Skeletal muscle tissue (tissue), 4 donors: Measurements from ENCODE around the gene TMEM244. TPM values are rescaled to one million over a fixed set of nuclear protein-coding genes. Genes with fewer than 3 reads are reported as not detected.

Experiments used
- H3K27ac ChIP-seq: one replicate; pipeline ENCODE4 v1.7.0; 2013; ENCODE audit warnings: mild to moderate bottlenecking, low read depth, low read length, inconsistent platforms
- H3K27me3 ChIP-seq, 3 donors: one replicate each; pipeline ENCODE4 v1.7.0; 2013; ENCODE audit warnings: low read length in 3 of 3; ENCODE audit not compliant: control insufficient read depth in 3 of 3, insufficient read depth in 3 of 3
- H3K36me3 ChIP-seq, 3 donors: one replicate each; pipeline ENCODE4 v1.7.0; 2013; ENCODE audit warnings: low read length in 3 of 3; ENCODE audit not compliant: control insufficient read depth in 3 of 3, insufficient read depth in 3 of 3
- H3K4me1 ChIP-seq, 3 donors: one replicate each; pipeline ENCODE4 v1.7.0; 2013; ENCODE audit warnings: low read length in 3 of 3, mild to moderate bottlenecking in 3 of 3; ENCODE audit not compliant: control insufficient read depth in 3 of 3, insufficient read depth in 3 of 3
- H3K4me3 ChIP-seq, 3 donors: one replicate each; pipeline ENCODE4 v1.7.0; 2013; ENCODE audit warnings: low read length in 3 of 3
- H3K9ac ChIP-seq, 3 donors: one replicate each; pipeline ENCODE4 v1.7.0; 2013; ENCODE audit warnings: low read length in 3 of 3, mild to moderate bottlenecking in 3 of 3, moderate library complexity in 2 of 3, low read depth in 1 of 3
- H3K9me3 ChIP-seq, 3 donors: one replicate each; pipeline ENCODE4 v1.7.0; 2013; ENCODE audit warnings: low read length in 3 of 3; ENCODE audit not compliant: control insufficient read depth in 3 of 3
- total RNA-seq: library from RNA; depleted of rRNA; stranded (reverse); fragments of >200 nt; gene quantifications from one replicate; pipeline ENCODE4 v1.2.3, GENCODE V29; 2014
- donor health status: Osteomylitis.

Gene TMEM244
- not detected for total RNA-seq

DNA sequence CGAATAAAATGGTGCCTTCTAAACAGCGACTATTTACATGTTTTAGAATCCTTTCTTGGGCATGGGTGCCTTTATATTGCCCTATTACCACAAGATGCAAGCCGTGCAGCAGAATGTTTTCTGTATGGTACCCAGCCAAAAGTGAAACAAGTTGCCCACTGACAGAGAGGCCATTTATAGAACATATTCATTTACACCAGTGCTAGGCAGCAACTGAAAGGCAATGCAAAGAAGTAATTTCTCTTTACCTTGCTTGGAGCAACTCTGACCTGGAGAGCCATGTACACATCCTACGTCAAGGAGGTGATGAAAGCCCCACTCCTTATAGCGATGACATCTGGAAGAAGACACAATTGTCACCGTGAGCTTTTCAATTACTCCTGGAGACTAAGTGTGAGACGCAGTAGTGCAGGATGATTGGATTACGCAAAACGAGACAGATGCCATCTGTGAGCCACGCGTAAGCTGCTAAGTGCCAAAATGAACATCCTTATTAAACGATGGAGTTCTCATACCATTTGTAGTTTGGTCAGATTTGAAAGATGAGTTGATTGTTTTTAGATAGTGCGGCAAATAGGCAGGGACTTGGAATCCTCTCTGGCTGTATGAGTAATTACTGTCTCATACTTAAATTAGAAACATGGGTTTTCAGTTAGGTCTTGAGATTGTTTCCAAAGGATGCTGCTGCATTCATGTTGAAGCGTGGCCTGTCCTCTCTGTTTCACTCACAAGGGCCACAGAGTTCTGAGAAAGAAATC is at the start of gene TMEM244:
TSS of gene TMEM244 (minus strand) at position 408 of the 758 bp plus-strand sequence. CDS start at position 281, 127 bp downstream.
- no peaks in the 10 kb centered on the region for H3K9me3 ChIP-seq
- H3K27ac ChIP-seq, result no peak within 1 kb of the TSS
- peak within 1 kb of the TSS; percentile 50 to 53 (median 50) for H3K4me3 ChIP-seq

GRCh38 chr6:129908858-129909257 is 47.7 kb upstream of the TMEM244 start:
- Histone ChIP-seq H3K4me1 (no peaks in the 10 kb centered on the region), H3K4me3 (no peak overlapping the region), H3K9ac (no peak overlapping the region), H3K27me3 (no peaks in the 10 kb centered on the region), H3K9me3 (no peaks in the 10 kb centered on the region), H3K36me3 (no peaks in the 10 kb centered on the region), H3K27ac (no peak overlapping the region)

More for the DNA sequence above, at the start of gene TMEM244:
- Histone ChIP-seq H3K36me3 (no peaks in the 10 kb centered on the region), H3K4me1 (peaks cover 0 to 8% (median 2%) of the 10 kb centered on the region in 3 donors), H3K9ac (peak within 1 kb of the TSS; percentile 10 to 63 (median 11)), H3K27me3 (no peaks in the 10 kb centered on the region)

DNA sequence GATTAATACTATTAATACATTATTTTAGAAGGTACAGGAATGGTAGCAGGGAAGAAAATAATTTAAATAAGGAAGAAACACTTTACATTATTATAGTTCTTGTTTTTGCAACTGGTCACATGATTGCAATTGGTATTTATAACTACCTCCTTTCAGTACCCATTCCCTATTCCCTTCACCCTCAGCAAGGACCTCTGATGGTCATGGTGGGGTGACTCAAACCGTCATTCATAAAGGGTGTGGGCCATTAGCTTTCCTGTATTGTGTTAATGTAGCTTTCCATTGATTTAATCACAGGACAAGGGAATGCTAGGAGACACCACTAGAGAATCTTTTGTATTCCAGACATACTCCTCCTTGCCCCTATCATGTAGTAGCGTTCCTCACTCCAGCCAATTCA is 47.2 kb upstream of the TMEM244 start:
- H3K36me3 ChIP-seq, result no peaks in the 10 kb centered on the region
- H3K4me1 ChIP-seq, result no peaks in the 10 kb centered on the region
- no peaks in the 10 kb centered on the region for H3K27me3 ChIP-seq
- no peaks in the 10 kb centered on the region for H3K9me3 ChIP-seq
- no peak overlapping the region for H3K4me3 ChIP-seq
- H3K9ac ChIP-seq, result no peak overlapping the region
- no peak overlapping the region for H3K27ac ChIP-seq

DNA sequence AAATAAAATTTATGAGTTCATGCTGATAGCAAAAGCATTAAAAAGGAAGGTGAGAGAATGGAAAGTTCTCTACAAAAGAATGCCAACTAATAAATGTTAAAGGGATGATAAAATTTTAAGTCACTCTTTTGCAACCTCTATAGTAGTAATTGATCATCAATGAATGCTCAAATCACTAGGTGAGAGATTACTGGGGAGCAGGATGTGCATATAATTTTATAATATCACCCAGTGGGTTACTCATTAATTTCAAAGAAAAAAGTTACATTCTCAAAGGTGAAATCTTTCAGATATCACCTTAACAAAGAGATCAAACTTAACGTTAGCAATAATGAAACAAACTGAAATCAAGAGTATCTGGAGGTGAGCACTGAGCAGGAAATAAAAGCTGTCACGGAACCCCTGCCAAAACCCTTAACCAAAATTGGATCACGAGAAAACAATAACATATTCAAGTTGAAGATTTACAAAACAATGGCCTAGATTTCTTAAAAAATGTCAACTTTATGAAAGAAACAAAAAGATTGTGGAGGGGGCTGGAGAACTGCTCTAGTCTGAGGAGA is 45.5 kb upstream of the TMEM244 start:
- H3K4me1 ChIP-seq, result no peaks in the 10 kb centered on the region
- H3K27me3 ChIP-seq, result no peaks in the 10 kb centered on the region
- no peaks in the 10 kb centered on the region for H3K9me3 ChIP-seq
- no peak overlapping the region for H3K4me3 ChIP-seq
- no peaks in the 10 kb centered on the region for H3K36me3 ChIP-seq
- H3K9ac ChIP-seq, result no peak overlapping the region
- H3K27ac ChIP-seq, result no peak overlapping the region

DNA sequence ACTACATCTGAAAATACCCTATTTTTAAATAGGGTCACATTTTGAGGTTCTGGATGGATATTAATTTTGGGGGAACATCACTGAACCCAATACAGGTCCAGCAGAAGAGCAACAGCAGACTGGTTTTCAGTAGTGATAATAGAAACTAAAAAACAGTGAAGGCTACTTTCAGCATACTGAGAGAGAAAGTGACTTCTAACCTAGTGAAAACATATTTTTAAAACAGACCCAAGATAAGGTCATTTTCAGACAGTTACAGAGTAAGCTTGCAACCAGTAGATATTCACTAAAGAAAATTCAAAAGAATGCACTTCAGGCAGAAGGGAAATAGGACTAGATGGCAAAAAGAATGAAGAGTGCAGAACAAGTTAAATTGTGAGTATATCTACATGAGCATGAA is 42.0 kb upstream of the TMEM244 start:
- no peaks in the 10 kb centered on the region for H3K27me3 ChIP-seq
- H3K4me1 ChIP-seq, result no peaks in the 10 kb centered on the region
- no peaks in the 10 kb centered on the region for H3K36me3 ChIP-seq
- H3K9ac ChIP-seq, result no peak overlapping the region
- H3K4me3 ChIP-seq, result no peak overlapping the region
- H3K9me3 ChIP-seq, result no peaks in the 10 kb centered on the region
- no peak overlapping the region for H3K27ac ChIP-seq

DNA sequence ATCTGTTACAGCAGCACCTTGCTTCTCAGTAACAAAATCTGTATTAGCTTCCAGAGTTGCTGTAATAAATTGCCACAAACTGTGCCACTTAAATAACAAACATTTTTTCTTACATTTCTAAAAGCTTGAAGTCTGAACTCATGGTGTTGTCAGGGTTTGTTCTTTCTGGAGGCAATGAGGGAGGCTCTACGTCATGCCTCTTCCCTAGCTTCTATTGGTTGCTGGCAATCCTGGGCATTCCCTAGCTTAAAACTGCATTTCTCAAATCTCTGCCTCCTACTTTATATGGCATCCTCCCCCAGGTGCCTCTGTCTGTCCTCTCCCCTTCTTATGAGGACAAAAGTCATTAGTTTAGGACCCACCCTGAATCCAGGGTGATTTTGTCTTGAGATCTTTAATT is 41.6 kb upstream of the TMEM244 start:
- Histone ChIP-seq H3K4me1 (no peaks in the 10 kb centered on the region), H3K36me3 (no peaks in the 10 kb centered on the region), H3K9ac (no peak overlapping the region), H3K9me3 (no peaks in the 10 kb centered on the region), H3K4me3 (no peak overlapping the region), H3K27me3 (no peaks in the 10 kb centered on the region), H3K27ac (no peak overlapping the region)

- Histone ChIP-seq H3K27me3 (no peaks in the 10 kb centered on the region), H3K9me3 (no peaks in the 10 kb centered on the region), H3K9ac (no peak overlapping the region), H3K27ac (no peak overlapping the region), H3K36me3 (no peaks in the 10 kb centered on the region), H3K4me1 (no peaks in the 10 kb centered on the region), H3K4me3 (no peak overlapping the region)
Observed at GRCh38 chr6:129901910-129902309, 40.8 kb upstream of the TMEM244 start.

DNA sequence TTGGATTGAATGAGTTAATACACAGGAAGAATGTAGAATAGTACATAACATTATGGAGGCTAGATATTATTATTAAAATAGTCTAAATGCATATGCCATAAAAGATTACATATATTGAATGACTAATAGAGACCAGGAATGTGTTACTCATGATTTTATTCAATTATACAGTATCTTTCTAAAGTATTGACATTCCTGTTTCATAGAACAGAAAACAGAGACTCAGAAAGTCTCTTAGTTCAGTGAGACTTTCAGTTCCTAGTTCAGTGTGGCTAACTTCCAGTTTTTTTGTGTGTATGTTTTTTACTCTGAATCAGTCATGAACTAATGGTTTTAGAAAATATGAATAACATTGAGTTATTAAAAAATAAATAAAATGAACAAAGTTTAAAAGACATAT is 34.6 kb upstream of the TMEM244 start:
- no peaks in the 10 kb centered on the region for H3K27me3 ChIP-seq
- no peak overlapping the region for H3K4me3 ChIP-seq
- H3K4me1 ChIP-seq, result no peaks in the 10 kb centered on the region
- no peaks in the 10 kb centered on the region for H3K36me3 ChIP-seq
- no peaks in the 10 kb centered on the region for H3K9me3 ChIP-seq
- H3K27ac ChIP-seq, result no peak overlapping the region
- H3K9ac ChIP-seq, result no peak overlapping the region

- H3K27me3 ChIP-seq, result no peaks in the 10 kb centered on the region
- no peak overlapping the region for H3K27ac ChIP-seq
- H3K9ac ChIP-seq, result no peak overlapping the region
- H3K36me3 ChIP-seq, result no peaks in the 10 kb centered on the region
- no peak overlapping the region for H3K4me3 ChIP-seq
- no peaks in the 10 kb centered on the region for H3K9me3 ChIP-seq
- H3K4me1 ChIP-seq, result no peaks in the 10 kb centered on the region
Observed at GRCh38 chr6:129894921-129895320, 33.8 kb upstream of the TMEM244 start.

- Histone ChIP-seq H3K27me3 (no peaks in the 10 kb centered on the region), H3K27ac (no peak overlapping the region), H3K4me1 (no peaks in the 10 kb centered on the region), H3K36me3 (no peaks in the 10 kb centered on the region), H3K4me3 (no peak overlapping the region), H3K9me3 (no peaks in the 10 kb centered on the region), H3K9ac (no peak overlapping the region)
Observed at GRCh38 chr6:129893640-129894039, 32.5 kb upstream of the TMEM244 start.
